GM12878 (cell line): Measurements from ENCODE around the gene CST2. TPM values are rescaled to one million over a fixed set of nuclear protein-coding genes. Genes with fewer than 3 reads are reported as not detected.
"Not testable (repeated sequence)": the region's sequence is repeated elsewhere in the genome, so short reads cannot be mapped to it uniquely, and the experiment has no call there.

ENCODE experiments used
- ATAC-seq: fragments of 200-7000 bp; cut with Tn5 transposase; 3 replicates; pipeline ENCODE4 v1.9.1; 2020; ENCODE audit warnings: mild to moderate bottlenecking, moderate library complexity
- BruUV-seq: library from RNA; stranded (reverse); fragments of 400-500 nt; replicated peaks from 2 replicates; lab custom pipeline; 2021; lab: Mats Ljungman, UMichigan
- CTCF ChIA-PET: fragments of 300-600 bp; sonication (Branson Sonifier 250); formaldehyde crosslinking; extraction: SDS; loops from one replicate; lab custom pipeline; 2021; ENCODE audit warnings: inconsistent platforms; lab: Yijun Ruan, JAX
- POLR2A ChIA-PET: fragments of 350-600 bp; formaldehyde crosslinking; extraction: SDS; loops from one replicate; lab custom pipeline; 2021; ENCODE audit warnings: inconsistent platforms; lab: Charles Lee
- RAD21 ChIA-PET: fragments of 300-600 bp; sonication (Branson Sonifier 250); formaldehyde crosslinking; loops from one replicate; lab custom pipeline; 2023; ENCODE audit warnings: antibody characterized with exemption; ENCODE audit not compliant: unreplicated experiment; lab: Charles Lee
- SMC1A ChIA-PET: fragments of 300-600 bp; sonication (Branson Sonifier 250); formaldehyde crosslinking; loops from one replicate; lab custom pipeline; 2023; ENCODE audit not compliant: unreplicated experiment, uncharacterized antibody; lab: Charles Lee
- DNase-seq: peaks from one replicate; pipeline ENCODE4 v3.0.0-alpha.2; 2011; ENCODE audit warnings: low read depth, low spot score
- FAIRE-seq: peaks from 3 replicates; lab custom pipeline; 2011; peaks lifted over from hg19 to GRCh38; lab: Jason Lieb, UNC
- H2AFZ ChIP-seq: 2 replicates; pipeline ENCODE4 v1.6.0; 2011; ENCODE audit warnings: low read depth, low read length, control low read depth; ENCODE audit not compliant: control insufficient read depth
- H3K27ac ChIP-seq: 2 replicates; pipeline ENCODE4 v1.5.1; 2011; ENCODE audit warnings: control low read depth; ENCODE audit not compliant: control insufficient read depth, insufficient read depth
- H3K27me3 ChIP-seq, 2 experiments: replicated peaks in 1 of 2; 2 replicates each; pipeline versions ENCODE4 v1.6.0 to v1.6.1; 2011; ENCODE audit warnings: low read length in 1 of 2; ENCODE audit not compliant: control insufficient read depth in 2 of 2, insufficient read depth in 2 of 2
- H3K36me3 ChIP-seq, 2 experiments: 2 replicates each; pipeline ENCODE4 v1.5.1; 2011; ENCODE audit warnings: low read length in 1 of 2; ENCODE audit not compliant: control insufficient read depth in 2 of 2, insufficient read depth in 2 of 2
- H3K4me1 ChIP-seq: 2 replicates; pipeline ENCODE4 v1.6.1; 2011; ENCODE audit warnings: mild to moderate bottlenecking, low read length, moderate library complexity, mixed read lengths; ENCODE audit not compliant: control insufficient read depth, insufficient read depth
- H3K4me2 ChIP-seq: 2 replicates; pipeline ENCODE4 v1.6.0; 2011; ENCODE audit warnings: control low read depth; ENCODE audit not compliant: control insufficient read depth, insufficient read depth
- H3K4me3 ChIP-seq: fragments of 200-600 bp; sonication (generic); 2 replicates; pipeline ENCODE4 v1.5.1; 2016
- H3K79me2 ChIP-seq: 2 replicates; pipeline ENCODE4 v1.6.0; 2011; ENCODE audit warnings: low read length; ENCODE audit not compliant: control insufficient read depth, insufficient read depth
- H3K9ac ChIP-seq: 2 replicates; pipeline ENCODE4 v1.8.0; 2011; ENCODE audit warnings: low read length, control low read depth, mixed read lengths; ENCODE audit not compliant: control insufficient read depth, insufficient read depth
- H3K9me3 ChIP-seq: replicated peaks from 3 replicates; pipeline ENCODE4 v1.5.1; 2011; ENCODE audit warnings: mild to moderate bottlenecking, low read length; ENCODE audit not compliant: control insufficient read depth, insufficient read depth
- H4K20me1 ChIP-seq: 2 replicates; pipeline ENCODE4 v1.6.0; 2011; ENCODE audit not compliant: control insufficient read depth, insufficient read depth
- WGBS: methylation state at CpG from one replicate; pipeline ENCODE4 v1.1.6; 2016; ENCODE audit warnings: low lambda C conversion rate; ENCODE audit not compliant: insufficient replicate concordance, insufficient coverage; ENCODE audit errors: missing lambda C conversion rate; 5-methylcytosine and 5-hydroxymethylcytosine counted together
- in situ Hi-C: fragments of 300-500 bp; cut with MboI; formaldehyde crosslinking; loops from 9 replicates; pipeline ENCODE4 v1.14.3; 2018; ENCODE audit warnings: mixed read lengths
- intact Hi-C: fragments of 100-400 bp; cut with micrococcal nuclease; formaldehyde crosslinking; loops from one replicate; pipeline ENCODE4 v1.14.2; 2022; ENCODE audit not compliant: unreplicated experiment
- polyA plus RNA-seq, 11 experiments: library from polyadenylated mRNA; depleted of rRNA in 4 of 11; unstranded in 6 of 11; stranded (reverse) in 5 of 11; fragments of >200 nt; fragmentation: Nextera tagmentation in 4 of 11; fragmentation: Illumina TruSeq in 1 of 11; extraction: Ambion mirVana in 4 of 11; extraction: Trizol in 1 of 11; gene quantifications; 1 replicate in 1 of 11; 2 replicates in 10 of 11; pipeline versions ENCODE4 v1.2.1 to v1.2.3, GENCODE V29; 2011 to 2016; ENCODE audit warnings: inconsistent platforms in 2 of 11, missing spikeins in 2 of 11, low read depth in 1 of 11
- total RNA-seq, 4 experiments: library from RNA; depleted of rRNA in 3 of 4; stranded (reverse); fragments of >200 nt in 3 of 4; fragmentation: Illumina TruSeq in 1 of 4; extraction: Trizol in 1 of 4; gene quantifications; 2 replicates each; pipeline versions ENCODE4 v1.2.1 to v1.2.3, GENCODE V29; 2013 to 2021

The CST2 gene
- total and polyA plus RNA-seq, 10 of the 15 experiments (the other 5 are each of a cell fraction or from before 2014, with no cell fraction given) = not detected

DNA sequence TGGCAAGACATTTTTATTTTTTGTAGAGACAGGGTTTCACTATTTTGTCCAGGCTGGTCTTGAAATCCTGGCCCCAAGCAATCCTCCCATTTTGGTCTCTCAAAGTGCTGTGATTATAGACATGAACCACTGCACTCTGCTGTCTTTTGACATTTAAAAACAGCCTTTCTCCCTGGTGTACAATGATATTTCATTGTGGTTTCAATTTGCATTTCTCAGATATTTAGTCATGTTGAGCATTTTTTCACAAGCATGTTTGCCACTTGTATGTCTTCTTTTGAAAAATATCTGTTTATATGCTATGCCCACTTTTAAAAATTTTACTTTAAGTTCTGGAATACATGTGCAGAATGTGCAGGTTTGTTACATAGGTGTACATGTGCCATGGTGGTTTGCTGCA, 47.9 kb downstream of the CST2 start:
- POLR2A ChIA-PET = not testable (repeated sequence)

GRCh38 chr20:23777380-23777779, 49.1 kb downstream of the CST2 start:
- H3K4me3 ChIP-seq, intact Hi-C loops, H4K20me1 ChIP-seq, FAIRE-seq, RAD21 ChIA-PET, H3K9ac ChIP-seq, H3K9me3 ChIP-seq, CTCF ChIA-PET, H2AFZ ChIP-seq, SMC1A ChIA-PET, in situ Hi-C loops, DNase-seq, H3K79me2 ChIP-seq, H3K27me3 ChIP-seq, H3K4me1 ChIP-seq, H3K4me2 ChIP-seq, H3K27ac ChIP-seq, ATAC-seq, POLR2A ChIA-PET, BruUV-seq, H3K36me3 ChIP-seq: not testable (repeated sequence)
- WGBS = 47% methylated on average over 6 of the region's 8 CpGs

More for the DNA sequence above, 47.9 kb downstream of the CST2 start:
- H3K4me3 ChIP-seq, BruUV-seq, RAD21 ChIA-PET, H3K27ac ChIP-seq, H3K36me3 ChIP-seq, ATAC-seq, DNase-seq, H4K20me1 ChIP-seq, intact Hi-C loops, H2AFZ ChIP-seq, H3K9ac ChIP-seq, H3K4me1 ChIP-seq, FAIRE-seq, SMC1A ChIA-PET, CTCF ChIA-PET, H3K9me3 ChIP-seq, in situ Hi-C loops, H3K79me2 ChIP-seq, H3K27me3 ChIP-seq, H3K4me2 ChIP-seq: not testable (repeated sequence)
